ENCODE results near the gene IGF2BP3. TPM values are rescaled to one million over a fixed set of nuclear protein-coding genes. Genes with fewer than 3 reads are reported as not detected.

The IGF2BP3 gene
- total and polyA plus RNA-seq, 2 donors (not counting 3 experiments of a cell fraction or from before 2014, with no cell fraction given), result 41.2 to 111 TPM

- H3K79me2 ChIP-seq (ENCODE audit: control insufficient read depth, insufficient read depth, low read length), result peaks cover 11% of the 10 kb centered on the region
- peaks cover 6% of the 10 kb centered on the region for H3K4me1 ChIP-seq (ENCODE audit: control insufficient read depth, extremely low read depth, insufficient read depth, low read length)
- FAIRE-seq, result no peak
- ChIA-PET CTCF (interaction anchor here (1.0 to 3.7 kb wide), 5 partner anchors 19 to 251 kb away, joined by 3 to 15 read pairs (median 3); no protein-coding TSS in a partner anchor), POLR2A (interaction anchor here (0.7 kb wide), 1 partner anchor 160 kb away, joined by 4 read pairs; no protein-coding TSS in a partner anchor)
- BruUV-seq (replicated peaks), result no TSS peak
- no peaks in the 10 kb centered on the region for H3K9me1 ChIP-seq (replicated peaks; ENCODE audit: control insufficient read depth, extremely low read depth, insufficient read depth, low read length)
- TF ChIP-seq, protein P1, sequence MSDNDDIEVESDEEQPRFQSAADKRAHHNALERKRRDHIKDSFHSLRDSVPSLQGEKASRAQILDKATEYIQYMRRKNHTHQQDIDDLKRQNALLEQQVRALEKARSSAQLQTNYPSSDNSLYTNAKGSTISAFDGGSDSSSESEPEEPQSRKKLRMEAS (IDR thresholded peaks at IDR 0.05; ENCODE audit: insufficient read depth, insufficient read length), result no peak
- TF ChIP-seq EZH2 (IDR thresholded peaks at IDR 0.05; ENCODE audit: borderline replicate concordance, low read depth, low read length, severe bottlenecking) (no peak), FOS (IDR thresholded peaks at IDR 0.05; ENCODE audit: borderline replicate concordance, insufficient read depth, low read length) (no peak), MYC (IDR thresholded peaks at IDR 0.05; ENCODE audit: low read depth, low read length) (no peak), JUN (IDR thresholded peaks at IDR 0.05; ENCODE audit: borderline replicate concordance, insufficient read depth, insufficient read length, low read depth) (no peak), POLR2A (IDR thresholded peaks at IDR 0.05; ENCODE audit: low read depth, low read length) (no peak), POLR2AphosphoS5 (IDR thresholded peaks at IDR 0.05; ENCODE audit: insufficient read depth, low read depth, low read length) (no peak), GATA2 (IDR thresholded peaks at IDR 0.05; ENCODE audit: insufficient read depth, insufficient read length, low read depth, low read length) (no peak)
- TF ChIP-seq, protein P2, sequence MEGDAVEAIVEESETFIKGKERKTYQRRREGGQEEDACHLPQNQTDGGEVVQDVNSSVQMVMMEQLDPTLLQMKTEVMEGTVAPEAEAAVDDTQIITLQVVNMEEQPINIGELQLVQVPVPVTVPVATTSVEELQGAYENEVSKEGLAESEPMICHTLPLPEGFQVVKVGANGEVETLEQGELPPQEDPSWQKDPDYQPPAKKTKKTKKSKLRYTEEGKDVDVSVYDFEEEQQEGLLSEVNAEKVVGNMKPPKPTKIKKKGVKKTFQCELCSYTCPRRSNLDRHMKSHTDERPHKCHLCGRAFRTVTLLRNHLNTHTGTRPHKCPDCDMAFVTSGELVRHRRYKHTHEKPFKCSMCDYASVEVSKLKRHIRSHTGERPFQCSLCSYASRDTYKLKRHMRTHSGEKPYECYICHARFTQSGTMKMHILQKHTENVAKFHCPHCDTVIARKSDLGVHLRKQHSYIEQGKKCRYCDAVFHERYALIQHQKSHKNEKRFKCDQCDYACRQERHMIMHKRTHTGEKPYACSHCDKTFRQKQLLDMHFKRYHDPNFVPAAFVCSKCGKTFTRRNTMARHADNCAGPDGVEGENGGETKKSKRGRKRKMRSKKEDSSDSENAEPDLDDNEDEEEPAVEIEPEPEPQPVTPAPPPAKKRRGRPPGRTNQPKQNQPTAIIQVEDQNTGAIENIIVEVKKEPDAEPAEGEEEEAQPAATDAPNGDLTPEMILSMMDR (IDR thresholded peaks at IDR 0.05; ENCODE audit: extremely low read depth in 1 of 2, insufficient read depth in 1 of 2, low read depth in 1 of 2, low read length in 2 of 2), result no peak
- intact Hi-C loops (cut with micrococcal nuclease), result loop anchor here (5.0 kb wide), 1 partner anchor 122 kb away; no protein-coding TSS in a partner anchor
- H3K9ac ChIP-seq (replicated peaks; ENCODE audit: extremely low read depth, insufficient read depth, low read length), result no peak overlapping the region
- no peaks in the 10 kb centered on the region for H3K9me3 ChIP-seq (replicated peaks; ENCODE audit: control insufficient read depth, insufficient read depth, low read length)
- no peak overlapping the region for H3K4me3 ChIP-seq (replicated peaks in 1 of 3; ENCODE audit: insufficient read depth in 1 of 3, low read depth in 1 of 3, low read length in 3 of 3)
- H3K27ac ChIP-seq (ENCODE audit: insufficient read depth, low read depth, low read length), result no peak overlapping the region
- no peak overlapping the region for H2AFZ ChIP-seq (ENCODE audit: low read depth, low read length)
- H4K20me1 ChIP-seq (replicated peaks; ENCODE audit: control insufficient read depth, extremely low read depth, insufficient read depth, low read length), result no peaks in the 10 kb centered on the region
- H3K4me2 ChIP-seq (ENCODE audit: insufficient read depth, low read length), result no peak overlapping the region
- dilution Hi-C loops (cut with MboI; ENCODE audit: extremely low pct_ligation_motif_present, low sequenced_read_pairs), result loop anchor here (25.0 kb wide), 1 partner anchor 217 kb away; no protein-coding TSS in a partner anchor
- H3K36me3 ChIP-seq (ENCODE audit: control insufficient read depth in 2 of 2, extremely low read depth in 1 of 2, insufficient read depth in 2 of 2, low read length in 2 of 2), result no peaks in the 10 kb centered on the region
- no peaks in the 10 kb centered on the region for H3K27me3 ChIP-seq (ENCODE audit: control insufficient read depth in 2 of 2, insufficient read depth in 2 of 2, low read length in 2 of 2)
- DNase-seq (ENCODE audit: low read depth, low spot score), result no peak
Measured at GRCh38 chr7:23295401-23295697, 174.9 kb downstream of the IGF2BP3 start.

Data from endothelial cell of umbilical vein (primary cell).